Lower leg skin (tissue), 4 donors: ENCODE results near the gene SYT1. TPM values are rescaled to one million over a fixed set of nuclear protein-coding genes. Genes with fewer than 3 reads are reported as not detected.

Experiments
- DNase-seq, 2 donors: peaks; one replicate each; pipeline ENCODE4 v3.0.0-alpha.2; 2019; ENCODE audit warnings: low spot score in 2 of 2
- H3K4me3 ChIP-seq: fragments of 200-600 bp; sonication (generic); 2 replicates; pipeline ENCODE4 v1.5.1; 2017; ENCODE audit warnings: mild to moderate bottlenecking, low read depth; ENCODE audit not compliant: poor library complexity, severe bottlenecking
- CTCF ChIP-seq, 3 donors: fragments of 450-650 bp; IDR thresholded peaks; one replicate each; pipeline ENCODE4 v1.5.1; 2016; ENCODE audit warnings: antibody characterized with exemption in 3 of 3, mild to moderate bottlenecking in 3 of 3, moderate library complexity in 2 of 3
- POLR2A ChIP-seq, 2 donors: fragments of 450-650 bp; IDR thresholded peaks; one replicate each; pipeline ENCODE4 v1.6.1; 2016 to 2017; ENCODE audit warnings: antibody characterized with exemption in 2 of 2, mild to moderate bottlenecking in 1 of 2, moderate library complexity in 1 of 2
- WGBS, 2 donors: methylation state at CpG; one replicate each; pipeline ENCODE4 v1.1.5; 2018; 5-methylcytosine and 5-hydroxymethylcytosine counted together
- intact Hi-C: fragments of 100-400 bp; cut with DNase I; formaldehyde crosslinking; loops from one replicate; pipeline ENCODE4 v1.15.0; 2023; ENCODE audit warnings: low total_unique reads
- total RNA-seq, 4 donors: library from RNA; depleted of rRNA; stranded (reverse); fragments of >200 nt; gene quantifications; one replicate each; pipeline ENCODE4 v1.1.0, GENCODE V29; 2016

SYT1 gene
- total RNA-seq, 4 donors from 2014 or later: 0.15 to 0.49 (median 0.29) TPM

GRCh38 chr12:79250960-79251755, 386.6 kb downstream of the SYT1 start:
- no peak overlapping the region for H3K4me3 ChIP-seq
- no peak for TF ChIP-seq CTCF (IDR thresholded peaks at IDR 0.05)
- no peak for TF ChIP-seq POLR2A (IDR thresholded peaks at IDR 0.05)
- no peak for DNase-seq
- WGBS, 2 donors: 72% methylated on average over 2 of the region's 2 CpGs
- intact Hi-C loops: no loop called here

DNA sequence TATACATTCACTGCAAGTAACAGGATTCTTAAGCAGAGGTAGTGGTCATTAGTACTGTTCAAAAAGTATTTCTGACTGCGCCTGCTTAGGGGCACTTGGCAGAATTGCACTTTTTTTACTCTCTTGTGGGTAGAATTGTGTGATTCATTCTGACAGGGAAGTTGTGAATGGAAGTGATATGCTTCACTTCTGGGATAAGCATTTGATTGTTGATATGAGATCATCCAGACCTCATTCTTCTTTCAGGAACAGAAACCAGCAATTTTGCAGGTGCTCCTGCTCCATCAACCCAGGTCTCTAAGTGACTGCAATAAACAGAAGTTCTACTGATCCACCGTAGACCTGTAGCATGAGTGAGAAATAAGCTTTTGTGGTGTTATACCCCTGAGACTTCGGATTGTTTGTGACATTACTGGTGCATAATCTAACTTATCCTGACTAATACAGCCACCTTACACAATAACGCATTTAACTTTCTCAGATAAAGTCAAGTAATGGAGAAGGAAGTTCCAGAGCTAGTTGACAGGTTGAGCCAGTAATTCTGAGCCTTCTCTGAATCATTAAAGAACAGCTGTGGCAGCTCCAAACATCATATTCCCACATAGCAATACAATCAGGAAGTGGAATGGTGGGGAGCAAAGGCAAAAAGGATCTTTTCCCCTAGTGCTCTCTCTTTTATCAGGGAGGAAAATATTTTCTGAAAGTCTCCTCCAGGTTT, 387.9 kb downstream of the SYT1 start:
- no peak for DNase-seq
- no peak overlapping the region for H3K4me3 ChIP-seq
- WGBS, 2 donors: 84 to 85% methylated on average over 4 of the region's 4 CpGs
- intact Hi-C loops: no loop called here
- TF ChIP-seq CTCF (IDR thresholded peaks at IDR 0.05) (no peak), POLR2A (IDR thresholded peaks at IDR 0.05) (no peak)

DNA sequence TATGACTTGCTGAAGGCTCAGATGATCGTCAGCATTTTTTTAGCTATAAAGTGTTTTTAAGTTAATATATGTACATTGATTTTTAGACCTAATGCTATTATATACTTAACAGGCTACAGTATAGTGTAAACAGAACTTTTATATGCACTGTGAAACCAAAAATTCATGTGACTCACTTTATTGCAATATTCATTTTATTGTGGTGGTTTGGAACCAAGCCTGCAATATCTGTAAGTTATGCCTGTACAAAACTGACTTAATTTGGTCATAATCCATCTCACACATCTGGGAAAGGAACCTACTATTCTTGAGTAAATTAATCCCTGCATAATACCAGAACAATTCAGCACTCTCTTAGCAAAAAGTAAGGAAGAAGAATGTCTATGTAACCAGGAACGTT, 390.7 kb downstream of the SYT1 start:
- H3K4me3 ChIP-seq: no peak overlapping the region
- intact Hi-C loops: no loop called here
- DNase-seq: no peak
- WGBS, 2 donors: 60 to 71% methylated on average over 2 of the region's 2 CpGs
- TF ChIP-seq CTCF (IDR thresholded peaks at IDR 0.05): no peak
- no peak for TF ChIP-seq POLR2A (IDR thresholded peaks at IDR 0.05)

DNA sequence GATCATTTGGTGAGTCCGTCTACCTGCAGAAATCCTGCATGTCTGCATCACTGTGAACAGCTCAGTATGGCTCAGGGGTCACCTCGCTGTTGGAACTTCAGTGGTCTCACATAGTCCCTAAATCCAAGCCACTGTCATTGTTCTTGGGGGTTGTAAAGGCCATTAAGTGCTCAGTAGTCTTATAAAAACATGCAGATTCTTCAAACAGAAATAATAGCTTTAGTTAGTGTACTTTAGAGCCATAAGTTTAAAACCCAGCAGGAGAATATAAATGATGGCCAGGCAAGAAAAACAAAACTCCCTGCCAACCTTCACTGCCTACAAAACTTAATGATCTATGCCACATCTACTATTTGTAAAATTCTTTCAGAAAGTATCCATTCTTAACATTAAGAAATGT, 396.3 kb downstream of the SYT1 start:
- TF ChIP-seq POLR2A (IDR thresholded peaks at IDR 0.05) (no peak), CTCF (IDR thresholded peaks at IDR 0.05) (no peak)
- WGBS, 2 donors: 63 to 72% methylated on average over 2 of the region's 2 CpGs
- no peak for DNase-seq
- no peak overlapping the region for H3K4me3 ChIP-seq
- intact Hi-C loops: no loop called here

- no peak for DNase-seq
These were observed 398.4 kb downstream of the SYT1 start for GRCh38 chr12:79262938-79263337.

More at GRCh38 chr12:79262938-79263337, 398.4 kb downstream of the SYT1 start:
- TF ChIP-seq CTCF (IDR thresholded peaks at IDR 0.05): no peak
- TF ChIP-seq POLR2A (IDR thresholded peaks at IDR 0.05): no peak
- H3K4me3 ChIP-seq: no peak overlapping the region
- intact Hi-C loops: no loop called here
- WGBS, 2 donors: 69 to 86% methylated on average over 3 of the region's 3 CpGs
